ENCODE measurements around the gene CLDN22.

GRCh38 chr4:183344523-183345255, 24.6 kb upstream of the CLDN22 start:
- TF ChIP-seq POLR2A (IDR thresholded peaks at IDR 0.05) (no peak), CTCF (IDR thresholded peaks at IDR 0.05) (no peak), EP300 (IDR thresholded peaks at IDR 0.05) (no peak)
